ENCODE measurements around the gene PCSK6. TPM values are rescaled to one million over a fixed set of nuclear protein-coding genes. Genes with fewer than 3 reads are reported as not detected.

The PCSK6 gene
- polyA plus RNA-seq, 1 donor from 2014 or later: 1.1 TPM

DNA sequence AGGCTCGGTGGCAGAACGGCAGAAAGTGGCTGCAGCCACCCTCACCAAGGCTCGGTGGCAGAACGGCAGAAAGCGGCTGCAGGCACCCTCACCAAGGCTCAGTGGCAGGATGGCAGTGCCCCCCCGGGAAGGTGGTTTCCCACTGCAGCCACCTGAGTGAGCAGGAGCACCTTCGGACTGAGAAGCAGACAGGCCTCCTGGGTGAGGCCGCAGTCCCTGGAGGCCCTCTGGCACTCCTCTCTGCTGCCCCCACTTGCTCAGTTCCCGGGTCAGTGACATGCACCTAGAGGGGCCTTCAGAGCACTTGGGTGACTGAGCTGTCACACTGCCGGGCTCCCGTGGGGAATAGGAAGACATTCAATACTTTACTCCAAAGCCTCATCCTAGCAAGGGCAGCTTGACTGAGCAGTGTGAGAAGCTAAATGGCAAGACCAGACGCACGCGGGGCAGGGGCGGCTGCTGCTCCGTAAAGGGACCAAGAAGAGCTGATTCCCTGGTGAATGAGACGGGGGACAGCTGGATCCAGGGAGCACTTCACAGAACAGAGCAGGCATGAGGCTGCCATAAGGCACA lies 62.7 kb downstream of the PCSK6 start:
- no peak overlapping the region for H3K4me2 ChIP-seq (ENCODE audit: low read length)
- no peaks in the 10 kb centered on the region for H3K27me3 ChIP-seq (ENCODE audit: insufficient read depth, low read depth, low read length)
- no peaks in the 10 kb centered on the region for H3K9me2 ChIP-seq (ENCODE audit: insufficient read depth, low read length)
- H3F3A ChIP-seq (ENCODE audit: insufficient read depth, low read length, poor library complexity, severe bottlenecking): no peaks in the 10 kb centered on the region
- no peak overlapping the region for H2AFZ ChIP-seq (ENCODE audit: low read depth, low read length)
- H3K4me3 ChIP-seq (ENCODE audit: low read length): no peak overlapping the region
- H3K79me2 ChIP-seq (replicated peaks; ENCODE audit: insufficient read depth, low read length): no peaks in the 10 kb centered on the region
- H3K36me3 ChIP-seq (ENCODE audit: insufficient read depth, low read length): no peaks in the 10 kb centered on the region
- no peaks in the 10 kb centered on the region for H3K9me3 ChIP-seq (ENCODE audit: low read length)
- H3K27ac ChIP-seq (ENCODE audit: low read length): no peak overlapping the region
- TF ChIP-seq RAD21 (conservative IDR thresholded peaks at IDR 0.05) (no peak), POLR2AphosphoS5 (IDR thresholded peaks at IDR 0.05) (no peak), SMC3 (conservative IDR thresholded peaks at IDR 0.05; ENCODE audit: poor library complexity) (no peak), TAF1 (IDR thresholded peaks at IDR 0.05; ENCODE audit: low read depth) (no peak), EZH2 (IDR thresholded peaks at IDR 0.05; ENCODE audit: borderline replicate concordance, insufficient read depth, low read length, poor library complexity, severe bottlenecking) (no peak), MXI1 (conservative IDR thresholded peaks at IDR 0.05; ENCODE audit: poor library complexity, severe bottlenecking) (no peak), EP300 (conservative IDR thresholded peaks at IDR 0.05; ENCODE audit: poor library complexity, severe bottlenecking) (no peak)
- TF ChIP-seq, protein P1, sequence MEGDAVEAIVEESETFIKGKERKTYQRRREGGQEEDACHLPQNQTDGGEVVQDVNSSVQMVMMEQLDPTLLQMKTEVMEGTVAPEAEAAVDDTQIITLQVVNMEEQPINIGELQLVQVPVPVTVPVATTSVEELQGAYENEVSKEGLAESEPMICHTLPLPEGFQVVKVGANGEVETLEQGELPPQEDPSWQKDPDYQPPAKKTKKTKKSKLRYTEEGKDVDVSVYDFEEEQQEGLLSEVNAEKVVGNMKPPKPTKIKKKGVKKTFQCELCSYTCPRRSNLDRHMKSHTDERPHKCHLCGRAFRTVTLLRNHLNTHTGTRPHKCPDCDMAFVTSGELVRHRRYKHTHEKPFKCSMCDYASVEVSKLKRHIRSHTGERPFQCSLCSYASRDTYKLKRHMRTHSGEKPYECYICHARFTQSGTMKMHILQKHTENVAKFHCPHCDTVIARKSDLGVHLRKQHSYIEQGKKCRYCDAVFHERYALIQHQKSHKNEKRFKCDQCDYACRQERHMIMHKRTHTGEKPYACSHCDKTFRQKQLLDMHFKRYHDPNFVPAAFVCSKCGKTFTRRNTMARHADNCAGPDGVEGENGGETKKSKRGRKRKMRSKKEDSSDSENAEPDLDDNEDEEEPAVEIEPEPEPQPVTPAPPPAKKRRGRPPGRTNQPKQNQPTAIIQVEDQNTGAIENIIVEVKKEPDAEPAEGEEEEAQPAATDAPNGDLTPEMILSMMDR (IDR thresholded peaks at IDR 0.05; ENCODE audit: poor library complexity, severe bottlenecking): no peak
- TF ChIP-seq, protein P2, sequence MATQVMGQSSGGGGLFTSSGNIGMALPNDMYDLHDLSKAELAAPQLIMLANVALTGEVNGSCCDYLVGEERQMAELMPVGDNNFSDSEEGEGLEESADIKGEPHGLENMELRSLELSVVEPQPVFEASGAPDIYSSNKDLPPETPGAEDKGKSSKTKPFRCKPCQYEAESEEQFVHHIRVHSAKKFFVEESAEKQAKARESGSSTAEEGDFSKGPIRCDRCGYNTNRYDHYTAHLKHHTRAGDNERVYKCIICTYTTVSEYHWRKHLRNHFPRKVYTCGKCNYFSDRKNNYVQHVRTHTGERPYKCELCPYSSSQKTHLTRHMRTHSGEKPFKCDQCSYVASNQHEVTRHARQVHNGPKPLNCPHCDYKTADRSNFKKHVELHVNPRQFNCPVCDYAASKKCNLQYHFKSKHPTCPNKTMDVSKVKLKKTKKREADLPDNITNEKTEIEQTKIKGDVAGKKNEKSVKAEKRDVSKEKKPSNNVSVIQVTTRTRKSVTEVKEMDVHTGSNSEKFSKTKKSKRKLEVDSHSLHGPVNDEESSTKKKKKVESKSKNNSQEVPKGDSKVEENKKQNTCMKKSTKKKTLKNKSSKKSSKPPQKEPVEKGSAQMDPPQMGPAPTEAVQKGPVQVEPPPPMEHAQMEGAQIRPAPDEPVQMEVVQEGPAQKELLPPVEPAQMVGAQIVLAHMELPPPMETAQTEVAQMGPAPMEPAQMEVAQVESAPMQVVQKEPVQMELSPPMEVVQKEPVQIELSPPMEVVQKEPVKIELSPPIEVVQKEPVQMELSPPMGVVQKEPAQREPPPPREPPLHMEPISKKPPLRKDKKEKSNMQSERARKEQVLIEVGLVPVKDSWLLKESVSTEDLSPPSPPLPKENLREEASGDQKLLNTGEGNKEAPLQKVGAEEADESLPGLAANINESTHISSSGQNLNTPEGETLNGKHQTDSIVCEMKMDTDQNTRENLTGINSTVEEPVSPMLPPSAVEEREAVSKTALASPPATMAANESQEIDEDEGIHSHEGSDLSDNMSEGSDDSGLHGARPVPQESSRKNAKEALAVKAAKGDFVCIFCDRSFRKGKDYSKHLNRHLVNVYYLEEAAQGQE (IDR thresholded peaks at IDR 0.05; ENCODE audit: borderline replicate concordance): no peak
- H3K9ac ChIP-seq (ENCODE audit: low read length): no peak overlapping the region
- no peaks in the 10 kb centered on the region for H4K20me1 ChIP-seq (ENCODE audit: insufficient read depth)

DNA sequence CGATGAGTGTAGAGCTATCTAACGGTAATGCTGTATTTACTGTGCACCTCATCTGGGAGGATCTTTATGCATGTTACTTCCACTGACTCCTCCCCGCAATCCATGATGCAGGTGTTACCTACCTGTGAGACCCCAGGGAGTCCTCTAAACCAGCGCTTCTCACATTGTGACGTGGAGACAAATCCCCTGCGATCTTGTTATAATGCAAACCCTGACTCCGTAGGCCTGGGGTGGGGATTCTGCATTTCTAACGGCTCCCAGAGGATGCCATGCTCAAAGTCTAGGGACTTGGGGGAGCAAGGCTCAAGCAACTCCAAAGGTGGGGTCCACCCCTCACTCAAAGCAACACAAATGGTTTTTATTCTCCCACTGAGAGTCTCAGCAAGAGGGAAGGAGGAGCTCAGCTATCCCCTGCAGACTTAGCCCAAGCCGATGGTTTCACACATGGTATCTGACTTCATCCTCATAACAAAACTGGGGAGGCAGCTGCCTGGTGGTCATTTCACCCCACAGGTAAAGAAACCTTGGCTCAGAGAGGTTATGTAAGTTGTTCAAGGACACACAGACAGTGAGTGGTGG lies 63.6 kb downstream of the PCSK6 start:
- Histone ChIP-seq H3K4me2 (ENCODE audit: low read length) (no peak overlapping the region), H3F3A (ENCODE audit: insufficient read depth, low read length, poor library complexity, severe bottlenecking) (no peaks in the 10 kb centered on the region)

More for the DNA sequence above, 63.6 kb downstream of the PCSK6 start:
- Histone ChIP-seq H3K79me2 (replicated peaks; ENCODE audit: insufficient read depth, low read length) (no peaks in the 10 kb centered on the region), H3K27me3 (ENCODE audit: insufficient read depth, low read depth, low read length) (no peaks in the 10 kb centered on the region), H3K9me2 (ENCODE audit: insufficient read depth, low read length) (no peaks in the 10 kb centered on the region), H2AFZ (ENCODE audit: low read depth, low read length) (no peak overlapping the region), H3K27ac (ENCODE audit: low read length) (no peak overlapping the region), H3K4me3 (ENCODE audit: low read length) (no peak overlapping the region), H3K9ac (ENCODE audit: low read length) (no peak overlapping the region), H3K9me3 (ENCODE audit: low read length) (no peaks in the 10 kb centered on the region), H4K20me1 (ENCODE audit: insufficient read depth) (no peaks in the 10 kb centered on the region), H3K36me3 (ENCODE audit: insufficient read depth, low read length) (no peaks in the 10 kb centered on the region)
- no peak for TF ChIP-seq TAF1 (IDR thresholded peaks at IDR 0.05; ENCODE audit: low read depth)

All from neural cell (in vitro differentiated cells).